RWPE1 (cell line): ENCODE measurements around the gene CC2D1A.

Experiments used
- CTCF ChIA-PET: fragments of 350-600 bp; sonication (Branson Sonifier 250); formaldehyde crosslinking; extraction: SDS; loops from one replicate; lab custom pipeline; 2021; lab: Yijun Ruan, JAX
- POLR2A ChIA-PET: fragments of 400-600 bp; formaldehyde crosslinking; extraction: SDS; loops from one replicate; lab custom pipeline; 2020; ENCODE audit warnings: antibody characterized with exemption; ENCODE audit not compliant: low non-redundant PET; lab: Yijun Ruan, JAX
- DNase-seq: peaks from one replicate; pipeline ENCODE4 v3.0.0; 2012; ENCODE audit warnings: low spot score
- H3K27ac ChIP-seq: fragments of 450-650 bp; 2 replicates; pipeline ENCODE4 v1.5.1; 2017
- CTCF ChIP-seq: fragments of 450-650 bp; conservative IDR thresholded peaks from 2 replicates; pipeline ENCODE4 v1.5.1; 2017; ENCODE audit warnings: low read depth, mild to moderate bottlenecking

The CC2D1A gene

GRCh38 chr19:13926715-13927114 is 20.7 kb downstream of the CC2D1A start:
- TF ChIP-seq CTCF: no peak
- ChIA-PET POLR2A (no interaction called here), CTCF (no interaction called here)
- H3K27ac ChIP-seq: peak overlapping the region; percentile 40
- no peak for DNase-seq

GRCh38 chr19:13929340-13929739 is 23.3 kb downstream of the CC2D1A start:
- POLR2A ChIA-PET: no interaction called here
- peak overlapping the region; percentile 40 for H3K27ac ChIP-seq
- CTCF ChIA-PET: no interaction called here
- no peak for DNase-seq
- TF ChIP-seq CTCF: no peak

- CTCF ChIA-PET: no interaction called here
These were observed 24.0 kb downstream of the CC2D1A start for GRCh38 chr19:13929956-13930355.

GRCh38 chr19:13930402-13930801 is 24.4 kb downstream of the CC2D1A start:
- peak overlapping the region; percentile 64 for H3K27ac ChIP-seq
- ChIA-PET POLR2A (no interaction called here), CTCF (no interaction called here)
- DNase-seq: no peak
- TF ChIP-seq CTCF: no peak

More at GRCh38 chr19:13929956-13930355, 24.0 kb downstream of the CC2D1A start:
- no peak for DNase-seq
- peak overlapping the region; percentile 64 for H3K27ac ChIP-seq
- POLR2A ChIA-PET: no interaction called here
- TF ChIP-seq CTCF: no peak

GRCh38 chr19:13931391-13932148 is 25.6 kb downstream of the CC2D1A start:
- ChIA-PET CTCF (interaction anchor here (0.8 kb wide), 1 partner anchor 127 kb away, joined by 4 read pairs; no protein-coding TSS in a partner anchor), POLR2A (no interaction called here)

GRCh38 chr19:13932149-13932637 is 26.2 kb downstream of the CC2D1A start:
- POLR2A ChIA-PET: no interaction called here
- CTCF ChIA-PET: interaction anchor here (0.8 kb wide), 1 partner anchor 127 kb away, joined by 4 read pairs; no protein-coding TSS in a partner anchor
- TF ChIP-seq CTCF: no peak

More at GRCh38 chr19:13931391-13932148, 25.6 kb downstream of the CC2D1A start:
- H3K27ac ChIP-seq: peak overlapping the region; percentile 64
- TF ChIP-seq CTCF: no peak
- no peak for DNase-seq

More at GRCh38 chr19:13932149-13932637, 26.2 kb downstream of the CC2D1A start:
- H3K27ac ChIP-seq: peak overlapping the region; percentile 64
- DNase-seq: no peak
